SK-MEL-5 (cell line): Measurements from ENCODE around the gene LRRTM4. TPM values are rescaled to one million over a fixed set of nuclear protein-coding genes. Genes with fewer than 3 reads are reported as not detected.

Experiments used
- DNase-seq: peaks from one replicate; pipeline ENCODE4 v3.0.0-alpha.2; 2016; ENCODE audit warnings: low read depth, low spot score
- in situ Hi-C: cut with HindIII; loops from 2 replicates; pipeline ENCODE4 v1.10.0; 2016; ENCODE audit warnings: low sequenced_read_pairs, high pct_unique_total_duplicates, low pct_unique_long_range_greater_than_20kb
- total RNA-seq: library from RNA; depleted of rRNA; stranded (reverse); fragments of >200 nt; shearing (Covaris generic); gene quantifications from 2 replicates; pipeline ENCODE4 v1.2.3, GENCODE V29; 2014

The LRRTM4 gene
- total RNA-seq, 1 experiment from 2014 or later, result not detected

- in situ Hi-C loops, result no loop called here
- DNase-seq, result no peak
These were observed 134.9 kb downstream of the LRRTM4 start for GRCh38 chr2:77387324-77387723.

- in situ Hi-C loops, result no loop called here
- DNase-seq, result no peak
These were observed 149.5 kb downstream of the LRRTM4 start for GRCh38 chr2:77372636-77373035.

- no peak for DNase-seq
- in situ Hi-C loops, result no loop called here
These were observed 151.7 kb downstream of the LRRTM4 start for GRCh38 chr2:77370511-77370910.

- in situ Hi-C loops, result no loop called here
- no peak for DNase-seq
These were observed 158.9 kb downstream of the LRRTM4 start for GRCh38 chr2:77363277-77363676.

GRCh38 chr2:77348821-77349220 lies 173.4 kb downstream of the LRRTM4 start:
- DNase-seq, result no peak
- in situ Hi-C loops, result no loop called here

- in situ Hi-C loops, result no loop called here
These were observed 186.2 kb downstream of the LRRTM4 start for GRCh38 chr2:77336013-77336412.

GRCh38 chr2:77328134-77328931 lies 193.8 kb downstream of the LRRTM4 start:
- in situ Hi-C loops, result no loop called here
- no peak for DNase-seq

More at GRCh38 chr2:77336013-77336412, 186.2 kb downstream of the LRRTM4 start:
- DNase-seq, result no peak

- in situ Hi-C loops, result no loop called here
- no peak for DNase-seq
These were observed 196.8 kb downstream of the LRRTM4 start for GRCh38 chr2:77325395-77325794.

- in situ Hi-C loops, result no loop called here
- DNase-seq, result no peak
These were observed 199.7 kb downstream of the LRRTM4 start for GRCh38 chr2:77322431-77322830.

GRCh38 chr2:77314721-77315120 lies 207.5 kb downstream of the LRRTM4 start:
- DNase-seq, result no peak
- in situ Hi-C loops, result no loop called here

- in situ Hi-C loops, result no loop called here
- no peak for DNase-seq
These were observed 211.8 kb downstream of the LRRTM4 start for GRCh38 chr2:77310416-77310815.

GRCh38 chr2:77309725-77310124 lies 212.5 kb downstream of the LRRTM4 start:
- in situ Hi-C loops, result no loop called here
- no peak for DNase-seq

GRCh38 chr2:77301441-77301840 lies 220.7 kb downstream of the LRRTM4 start:
- in situ Hi-C loops, result no loop called here
- no peak for DNase-seq

GRCh38 chr2:77296791-77297190 lies 225.4 kb downstream of the LRRTM4 start:
- in situ Hi-C loops, result no loop called here

GRCh38 chr2:77294474-77294873 lies 227.7 kb downstream of the LRRTM4 start:
- in situ Hi-C loops, result no loop called here

More at GRCh38 chr2:77296791-77297190, 225.4 kb downstream of the LRRTM4 start:
- DNase-seq, result no peak

GRCh38 chr2:77284353-77284752 lies 237.8 kb downstream of the LRRTM4 start:
- in situ Hi-C loops, result no loop called here

More at GRCh38 chr2:77294474-77294873, 227.7 kb downstream of the LRRTM4 start:
- no peak for DNase-seq

GRCh38 chr2:77271262-77271661 lies 250.9 kb downstream of the LRRTM4 start:
- no peak for DNase-seq
- in situ Hi-C loops, result no loop called here

More at GRCh38 chr2:77284353-77284752, 237.8 kb downstream of the LRRTM4 start:
- DNase-seq, result no peak

GRCh38 chr2:77270433-77270832 lies 251.7 kb downstream of the LRRTM4 start:
- no peak for DNase-seq
- in situ Hi-C loops, result no loop called here

- no peak for DNase-seq
- in situ Hi-C loops, result no loop called here
These were observed 253.6 kb downstream of the LRRTM4 start for GRCh38 chr2:77268626-77269025.
